NCI-H128 (cell line): ENCODE measurements around the gene MCF2L2.

Source experiments
- DNase-seq: peaks from one replicate; lab custom pipeline; 2025; ENCODE audit not compliant: unreplicated experiment; lab: John Stamatoyannopoulos, UW

MCF2L2 gene

DNA sequence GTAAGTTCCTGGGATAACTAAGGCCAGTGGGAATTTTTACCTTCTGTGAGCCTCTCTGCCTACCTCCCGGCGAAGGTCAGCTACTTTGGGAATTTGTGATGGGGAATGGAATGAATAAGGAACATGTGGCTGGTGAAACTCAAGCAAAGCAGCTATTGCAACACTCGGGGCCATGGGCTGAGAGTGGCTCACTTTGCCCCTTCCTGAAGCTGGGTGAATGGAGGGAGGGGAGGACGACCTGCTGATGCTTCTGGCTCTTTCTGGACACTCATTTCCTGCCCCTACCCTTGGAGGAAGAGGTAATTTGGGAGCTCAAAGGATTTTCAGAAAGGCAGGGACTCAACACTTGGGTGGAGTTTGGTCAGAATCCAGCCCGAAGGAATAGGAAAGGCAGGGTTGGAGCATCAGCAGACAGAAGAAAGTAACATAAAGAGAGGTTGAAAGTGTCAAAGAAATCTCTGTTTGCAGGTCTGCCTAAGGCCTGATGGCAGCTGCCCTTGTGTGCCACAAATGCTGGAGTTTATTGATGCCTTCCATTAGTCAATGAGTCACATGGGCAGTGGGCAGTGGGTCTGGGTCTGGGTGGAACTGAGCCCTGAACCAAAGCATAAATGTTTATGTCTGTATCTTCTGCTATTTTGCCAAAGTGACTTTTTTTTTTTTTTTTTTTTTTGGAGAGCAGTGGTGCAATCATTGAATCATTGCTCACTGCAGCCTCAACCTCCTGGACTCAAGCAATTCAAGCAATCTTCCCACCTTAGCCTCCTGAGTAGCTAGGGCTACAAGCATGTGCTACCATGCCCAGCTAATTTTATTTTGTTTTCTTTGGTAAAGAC is 278.3 kb downstream of the MCF2L2 start:
- no peak for DNase-seq

DNA sequence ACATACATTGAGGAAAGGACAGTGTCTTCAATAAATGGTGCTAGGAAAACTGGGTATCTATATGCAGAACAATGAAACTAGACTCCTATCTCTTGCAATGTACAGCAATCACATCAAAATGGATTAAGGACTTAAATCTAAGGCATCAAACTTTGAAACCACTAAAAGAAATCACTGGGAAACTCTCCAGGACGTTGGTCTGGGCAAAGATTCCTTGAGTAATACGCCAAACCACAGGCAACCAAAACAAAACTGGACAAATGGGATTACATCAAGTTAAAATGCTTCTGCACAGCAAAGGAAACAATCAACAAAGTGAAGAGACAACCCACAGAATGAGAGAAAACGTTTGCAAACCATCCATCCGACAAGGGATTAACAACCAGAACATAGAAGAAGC is 280.4 kb downstream of the MCF2L2 start:
- DNase-seq = no peak

DNA sequence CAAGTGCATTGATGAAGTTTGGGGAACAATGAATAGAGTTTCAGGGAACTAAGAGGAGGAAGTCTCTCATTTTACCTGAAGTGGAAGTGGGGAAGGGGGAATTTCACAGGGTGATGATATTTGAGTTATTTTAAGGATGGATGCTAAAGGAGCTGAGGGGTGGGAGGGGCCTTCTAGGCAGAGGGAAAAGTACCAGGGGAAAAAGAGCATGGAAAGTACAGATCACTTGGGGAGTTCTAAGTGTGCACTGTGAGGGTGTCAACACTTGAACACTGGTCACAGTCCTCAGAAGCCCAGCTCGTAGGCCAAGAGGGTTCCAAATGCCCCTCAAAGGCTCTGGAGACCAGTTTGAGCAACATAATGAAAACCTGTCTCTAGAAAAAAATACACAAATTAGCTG is 284.1 kb downstream of the MCF2L2 start:
- no peak for DNase-seq

DNA sequence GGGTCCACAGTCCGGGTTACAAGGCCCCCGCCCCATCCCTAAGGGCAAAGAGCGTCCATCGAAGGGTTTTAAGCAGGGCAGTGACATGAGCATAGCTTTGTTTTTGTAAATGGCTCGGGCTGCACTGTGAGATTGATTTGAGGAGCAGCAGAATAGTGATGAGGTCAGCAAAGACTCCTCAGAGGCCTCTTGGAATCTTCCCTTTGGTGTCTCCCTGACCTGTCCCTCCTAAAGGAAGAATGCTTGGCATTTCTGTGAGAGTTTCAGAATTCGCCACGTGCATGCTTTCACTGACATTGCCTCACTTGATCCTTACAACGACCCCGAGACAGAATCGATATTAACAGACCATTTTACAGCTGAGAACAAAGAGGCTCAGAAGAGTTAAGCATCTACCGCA is 286.2 kb downstream of the MCF2L2 start:
- DNase-seq = no peak

DNA sequence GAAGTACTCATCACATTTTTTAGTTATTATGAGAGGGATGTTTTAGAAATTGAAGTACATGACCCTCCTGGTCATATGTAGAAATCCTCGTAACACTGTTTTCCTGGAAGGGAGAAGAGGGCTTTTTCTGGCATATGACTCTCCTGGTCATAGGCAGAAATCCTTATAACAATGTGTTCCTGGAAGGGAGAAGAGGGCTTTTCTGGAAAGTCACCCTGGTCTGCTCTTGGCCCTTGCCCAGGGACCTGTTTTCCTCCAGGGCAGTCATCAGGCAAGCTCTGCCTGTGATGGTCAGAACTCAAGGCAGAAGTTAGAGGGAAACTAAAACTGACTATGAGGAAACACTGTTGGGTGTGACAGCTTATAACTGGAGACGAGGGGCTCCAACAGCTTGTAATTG is 293.6 kb downstream of the MCF2L2 start:
- no peak for DNase-seq

DNA sequence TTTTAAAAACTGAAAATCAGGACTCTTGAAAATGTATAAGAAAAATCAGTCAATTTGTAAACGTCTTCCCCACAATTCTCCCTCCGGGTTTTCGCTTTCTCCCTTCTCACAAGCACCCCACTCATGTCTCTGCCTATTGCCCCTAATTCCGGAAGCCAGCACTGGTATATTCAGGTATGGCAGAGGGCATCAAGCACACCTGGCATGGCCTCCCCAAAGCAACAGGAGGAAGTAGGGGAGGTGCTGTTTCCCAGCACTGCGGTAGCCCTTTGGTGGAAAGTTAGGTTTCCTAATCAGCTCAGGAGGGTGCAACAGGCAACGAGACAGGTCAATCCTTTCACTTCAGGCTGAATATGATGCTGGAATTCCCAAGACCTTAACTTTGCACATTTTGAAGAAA is 296.0 kb downstream of the MCF2L2 start:
- no peak for DNase-seq

DNA sequence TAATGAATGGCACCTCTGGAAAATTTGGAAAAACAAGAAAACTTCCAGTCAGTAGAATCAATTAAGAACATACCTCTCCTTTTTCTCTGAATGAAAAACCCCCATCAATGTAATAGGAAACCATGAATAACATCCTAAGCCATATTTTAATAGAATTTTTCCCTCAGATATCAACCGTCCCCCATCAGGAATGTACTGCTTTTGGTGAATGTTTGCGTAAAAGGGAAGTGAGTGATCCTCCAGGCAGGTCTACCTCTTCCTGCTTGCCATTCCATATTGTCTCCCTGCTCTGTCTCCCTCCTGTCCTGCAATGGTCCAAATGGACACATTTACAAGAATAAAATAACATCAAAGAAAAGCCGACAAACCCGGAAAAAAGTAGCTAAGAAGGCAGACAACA is 296.7 kb downstream of the MCF2L2 start:
- DNase-seq = no peak

DNA sequence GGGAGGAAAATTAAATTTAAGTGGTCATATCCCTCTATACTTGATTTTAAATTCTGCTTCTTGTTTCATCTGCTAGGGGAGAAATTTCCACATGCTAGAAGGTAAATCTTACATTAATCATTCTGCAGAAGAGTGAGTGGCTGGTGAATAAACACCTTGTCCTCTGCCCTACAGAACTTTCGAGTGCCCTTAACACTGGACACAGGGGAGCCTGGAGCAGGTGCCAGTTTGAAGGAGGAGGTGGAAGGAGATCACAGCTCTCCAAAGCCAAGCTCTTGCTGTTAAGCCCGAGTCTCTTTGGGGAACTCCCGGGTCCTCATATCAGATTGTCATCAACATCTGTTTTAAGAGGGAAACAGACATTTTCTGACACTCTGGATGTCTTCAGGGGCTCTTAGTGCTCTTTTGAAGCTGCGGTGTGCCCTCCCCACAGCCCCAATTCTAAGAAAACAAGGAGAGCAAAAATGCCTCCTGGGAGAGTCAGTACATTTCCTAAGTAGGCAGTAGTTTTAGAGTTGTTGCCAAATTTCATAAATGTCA is 297.2 kb downstream of the MCF2L2 start:
- no peak for DNase-seq

DNA sequence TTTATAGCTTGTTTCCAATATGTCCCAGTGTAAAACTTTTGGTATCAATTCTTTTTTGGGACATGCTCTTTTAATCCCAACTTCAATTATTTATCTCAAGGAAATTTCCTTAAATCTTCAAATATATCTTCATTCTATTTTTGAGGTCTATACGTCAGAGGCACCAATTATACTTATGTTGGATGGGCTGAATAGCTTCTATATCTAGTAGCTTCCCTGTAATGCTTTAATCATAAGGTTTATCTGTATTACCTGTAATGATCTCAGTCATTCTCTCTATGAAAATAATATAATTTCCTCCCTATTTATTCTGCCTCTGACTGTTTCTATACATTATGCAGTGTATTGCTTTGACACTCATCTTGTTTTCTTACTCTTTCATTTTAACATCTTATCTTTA is 299.2 kb downstream of the MCF2L2 start:
- no peak for DNase-seq

DNA sequence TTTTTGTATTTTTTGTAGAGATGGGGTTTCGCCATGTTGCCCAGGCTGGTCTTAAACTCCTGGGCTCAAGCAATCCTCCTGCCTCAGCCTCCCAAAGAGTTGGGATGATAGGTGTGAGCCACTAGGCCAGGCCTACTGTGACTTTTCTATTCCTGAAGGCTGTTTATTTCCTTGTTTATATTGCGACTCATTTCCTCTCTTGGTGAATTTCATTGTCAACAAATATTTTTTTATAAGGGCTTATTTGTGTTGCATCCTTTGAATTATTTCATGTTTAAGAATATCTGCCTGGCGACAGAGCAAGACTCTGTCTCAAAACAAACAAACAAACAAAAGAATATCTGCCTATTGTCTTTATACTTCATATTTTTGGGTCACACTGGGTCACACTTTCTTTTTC is 299.7 kb downstream of the MCF2L2 start:
- no peak for DNase-seq
